GM13976 (cell line): ENCODE measurements around the gene RPS6KA2.

ENCODE experiments used
- DNase-seq: peaks from one replicate; pipeline ENCODE4 v3.0.0; 2012; ENCODE audit warnings: low spot score
- CTCF ChIP-seq: IDR thresholded peaks from 2 replicates; pipeline ENCODE4 v1.5.1; 2012; ENCODE audit warnings: borderline replicate concordance, mild to moderate bottlenecking; ENCODE audit not compliant: insufficient read depth; ENCODE audit errors: extremely low read depth, missing control alignments, control extremely low read depth
- in situ Hi-C: fragments of 300-500 bp; cut with MboI; formaldehyde crosslinking; loops from one replicate; pipeline ENCODE4 v1.12.0; 2022; ENCODE audit warnings: low sequenced_read_pairs, mixed read lengths, inconsistent platforms; ENCODE audit not compliant: unreplicated experiment

RPS6KA2 gene

GRCh38 chr6:166580076-166581050, 46.7 kb downstream of the RPS6KA2 start:
- in situ Hi-C loops: no loop called here
- DNase-seq: no peak
- no peak for TF ChIP-seq CTCF

GRCh38 chr6:166579237-166579850, 47.7 kb downstream of the RPS6KA2 start:
- in situ Hi-C loops: no loop called here
- no peak for DNase-seq
- TF ChIP-seq CTCF: no peak

DNA sequence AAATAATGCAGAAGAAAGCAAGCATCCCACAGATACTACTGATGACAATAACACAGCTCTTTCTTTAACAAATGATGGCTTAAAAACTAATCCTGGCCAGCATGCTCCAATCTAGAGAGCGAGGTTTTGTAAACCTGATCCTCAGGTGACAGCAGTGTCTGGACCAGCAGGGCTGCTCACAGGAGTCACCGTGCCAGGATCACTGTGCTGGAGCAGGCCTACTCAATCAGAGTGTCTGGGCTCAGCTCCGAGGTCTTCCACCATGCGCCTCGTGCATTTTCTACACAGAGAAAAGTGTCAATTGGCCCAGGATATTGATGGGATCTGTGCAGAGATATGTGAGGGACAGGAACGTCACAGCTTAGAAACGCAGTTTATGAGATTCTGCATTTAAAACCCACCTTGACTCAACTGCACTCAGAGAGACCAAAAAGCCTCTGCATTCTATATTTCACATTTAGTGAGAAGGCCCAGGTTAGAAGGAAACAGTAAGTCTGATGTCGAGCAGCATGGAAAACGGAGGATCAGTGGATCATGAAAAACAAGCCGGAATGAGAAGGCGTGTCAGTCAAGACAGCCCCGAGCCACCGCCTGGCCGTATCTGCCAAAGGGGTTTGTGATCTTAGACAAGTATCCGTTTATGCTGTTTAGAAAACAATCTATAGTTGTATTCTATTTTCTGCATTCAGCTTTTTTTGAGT, 48.4 kb downstream of the RPS6KA2 start:
- in situ Hi-C loops: no loop called here

DNA sequence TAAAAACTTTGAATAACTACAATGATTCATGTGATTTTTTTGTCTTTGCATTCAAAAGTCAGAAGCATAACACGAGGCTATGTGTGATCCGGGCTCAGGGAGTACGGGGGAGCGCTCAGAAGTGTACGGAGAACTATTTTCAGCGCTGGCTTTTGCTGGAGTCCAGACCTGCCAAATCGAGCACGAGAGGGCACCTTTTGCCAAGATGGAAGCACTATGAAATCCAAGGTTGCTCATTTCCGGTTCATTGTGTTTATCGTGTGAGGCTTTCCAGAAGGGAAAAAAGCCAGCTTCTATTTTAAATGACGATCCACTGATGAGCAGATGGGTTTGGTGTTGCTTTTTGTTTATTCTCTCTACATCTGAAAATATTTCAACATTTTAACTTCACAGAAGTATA, 51.8 kb downstream of the RPS6KA2 start:
- in situ Hi-C loops: no loop called here
- no peak for TF ChIP-seq CTCF
- DNase-seq: no peak

More for the DNA sequence above, 48.4 kb downstream of the RPS6KA2 start:
- no peak for TF ChIP-seq CTCF
- no peak for DNase-seq

GRCh38 chr6:166573511-166574216, 53.4 kb downstream of the RPS6KA2 start:
- TF ChIP-seq CTCF: no peak
- no peak for DNase-seq
- in situ Hi-C loops: no loop called here

DNA sequence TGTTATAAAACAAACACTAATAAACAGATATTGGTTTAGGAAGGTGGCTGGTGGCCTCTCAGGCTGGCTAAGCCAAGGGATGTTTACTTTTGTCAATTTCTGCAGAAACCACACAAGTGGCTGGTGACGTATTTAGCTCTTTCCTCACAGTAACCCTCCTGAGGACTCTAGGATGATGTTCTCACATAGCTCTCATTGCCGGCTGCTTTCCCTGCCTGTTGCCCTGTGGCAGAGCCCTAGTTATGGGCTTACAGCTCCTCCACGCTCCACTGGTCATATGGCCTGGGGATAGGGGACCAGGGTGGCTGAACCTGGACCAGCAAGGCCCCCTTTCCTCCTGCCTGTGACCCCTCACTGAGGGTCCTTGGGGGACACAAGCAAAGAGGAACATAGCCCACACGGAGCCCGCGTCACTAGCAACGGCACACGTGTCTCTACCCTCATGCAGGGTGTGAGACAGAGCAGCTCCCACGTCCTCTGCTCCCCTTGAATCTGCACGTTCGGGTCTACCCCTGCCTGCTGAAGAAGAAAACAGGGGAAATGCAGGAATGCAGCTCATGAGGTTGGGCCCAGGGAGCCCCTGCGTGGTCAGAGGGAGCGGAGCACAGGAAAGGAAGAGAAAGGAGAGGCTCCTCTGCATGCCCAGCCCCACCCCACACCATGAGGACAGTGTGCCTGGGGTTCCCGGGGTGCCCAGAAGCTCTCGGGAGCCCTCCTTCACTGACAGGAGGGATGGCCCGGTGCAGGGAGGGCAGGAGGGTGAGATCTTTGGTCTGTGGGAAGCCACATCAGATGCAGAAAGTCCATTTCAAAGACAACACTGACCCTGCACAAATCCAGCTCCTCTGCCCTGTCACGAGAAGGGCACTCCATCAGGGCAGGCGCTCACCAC, 54.4 kb downstream of the RPS6KA2 start:
- in situ Hi-C loops: no loop called here
- DNase-seq: no peak
- TF ChIP-seq CTCF: no peak
